ENCODE data around the gene C8B.

C8B gene

DNA sequence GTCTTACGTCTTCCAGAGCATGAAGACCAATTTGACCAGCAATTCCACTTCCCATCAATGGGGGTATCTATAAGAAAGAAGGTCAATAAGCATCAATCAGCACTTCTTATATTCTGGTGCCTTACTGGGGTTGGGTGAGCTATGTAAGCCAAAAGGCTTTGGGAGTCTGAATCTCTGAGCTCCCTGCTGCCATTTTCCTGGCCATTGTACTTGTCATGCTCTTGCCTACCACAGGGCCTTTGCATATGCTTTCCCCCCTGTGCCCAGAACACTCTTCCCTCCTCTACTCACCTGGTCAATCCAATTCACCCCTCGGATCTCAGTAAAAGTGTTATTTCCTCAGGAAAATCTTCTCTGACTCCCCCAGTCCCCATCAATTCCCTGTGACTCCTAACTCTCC, 36.3 kb downstream of the C8B start:
- DNase-seq: no peak

DNA sequence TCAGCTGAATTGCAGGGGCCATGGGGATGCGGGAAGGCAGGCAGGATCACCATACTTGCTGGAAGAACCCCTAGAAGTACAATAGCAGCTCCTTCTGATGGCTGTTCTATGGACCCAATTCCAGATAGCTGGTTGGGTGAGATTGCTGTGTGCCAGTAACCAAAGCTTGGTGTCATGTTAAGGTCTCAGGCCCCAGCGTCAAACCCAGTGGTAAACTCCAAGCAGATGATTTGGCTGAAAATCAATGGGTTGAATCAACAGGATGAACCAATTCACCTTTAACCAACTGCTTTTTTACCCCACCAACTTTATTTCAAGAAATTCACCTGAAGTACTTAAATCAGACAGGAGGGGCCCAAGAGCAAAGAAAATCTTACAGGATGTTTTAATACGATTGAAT, 37.8 kb downstream of the C8B start:
- no peak for DNase-seq

DNA sequence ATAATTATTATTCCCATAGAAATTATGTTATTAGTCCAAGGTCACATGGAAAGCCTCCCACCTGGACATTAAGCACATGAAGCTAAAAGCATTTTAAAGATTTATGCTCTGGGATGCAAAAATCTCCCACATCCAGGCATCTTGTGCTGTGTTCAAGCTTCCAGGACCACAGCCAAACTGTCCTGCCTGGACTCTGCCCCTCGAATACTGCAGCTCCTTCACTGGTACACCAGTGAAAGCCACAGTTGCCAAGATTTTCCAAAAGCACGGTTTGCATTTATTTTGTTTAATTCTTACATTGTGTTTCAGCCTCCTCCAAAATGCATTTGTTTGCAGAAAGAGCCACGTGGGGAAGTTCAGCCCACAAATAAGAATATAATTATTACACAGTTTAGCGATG, 38.6 kb downstream of the C8B start:
- no peak for DNase-seq

- no peak for DNase-seq
These were observed 40.6 kb downstream of the C8B start for GRCh38 chr1:56925193-56925592.

GRCh38 chr1:56924116-56924515, 41.7 kb downstream of the C8B start:
- DNase-seq: no peak

DNA sequence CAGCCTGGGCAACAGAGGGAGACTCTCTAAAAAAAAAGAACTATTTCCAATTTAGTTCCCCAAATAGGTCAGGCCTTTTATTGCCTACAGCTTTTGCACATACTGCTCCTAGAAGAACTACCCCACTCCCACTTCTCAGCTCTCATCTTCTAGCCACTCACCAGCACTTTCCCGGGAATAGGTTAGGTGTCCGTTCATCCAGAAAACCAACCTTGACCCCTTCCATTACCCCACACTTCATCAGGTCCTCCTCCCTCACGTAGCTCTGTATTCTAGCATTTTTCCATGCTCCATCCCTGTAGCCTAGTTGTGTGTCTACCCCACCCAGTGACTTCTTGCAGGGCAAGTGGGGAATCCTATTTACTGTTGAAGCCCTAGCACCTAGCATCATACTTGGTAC, 42.6 kb downstream of the C8B start:
- DNase-seq: no peak

- DNase-seq: no peak
These were observed 43.3 kb downstream of the C8B start for GRCh38 chr1:56922507-56922906.

DNA sequence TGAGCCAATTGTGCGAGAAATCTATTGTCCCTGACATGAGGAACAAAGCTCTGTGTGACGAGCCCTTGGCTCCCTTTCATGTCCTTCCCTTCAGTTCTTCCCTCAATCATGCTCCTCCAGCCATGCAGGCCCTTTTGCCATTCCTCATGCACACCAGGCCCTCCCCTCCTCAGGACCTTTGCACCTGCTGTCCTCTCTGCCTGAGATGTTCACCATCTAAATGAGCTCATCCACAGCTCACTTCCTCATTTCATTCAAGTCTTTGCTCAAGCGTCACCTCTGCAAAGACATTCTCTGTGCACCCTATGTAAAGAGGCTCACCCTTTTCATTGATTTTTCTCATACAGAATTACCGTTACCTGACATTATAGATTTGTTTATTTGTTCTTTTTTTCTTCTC, 43.7 kb downstream of the C8B start:
- DNase-seq: no peak

- no peak for DNase-seq
These were observed 44.3 kb downstream of the C8B start for GRCh38 chr1:56921479-56921878.

- DNase-seq: no peak
These were observed 45.2 kb downstream of the C8B start for GRCh38 chr1:56920591-56921001.

DNA sequence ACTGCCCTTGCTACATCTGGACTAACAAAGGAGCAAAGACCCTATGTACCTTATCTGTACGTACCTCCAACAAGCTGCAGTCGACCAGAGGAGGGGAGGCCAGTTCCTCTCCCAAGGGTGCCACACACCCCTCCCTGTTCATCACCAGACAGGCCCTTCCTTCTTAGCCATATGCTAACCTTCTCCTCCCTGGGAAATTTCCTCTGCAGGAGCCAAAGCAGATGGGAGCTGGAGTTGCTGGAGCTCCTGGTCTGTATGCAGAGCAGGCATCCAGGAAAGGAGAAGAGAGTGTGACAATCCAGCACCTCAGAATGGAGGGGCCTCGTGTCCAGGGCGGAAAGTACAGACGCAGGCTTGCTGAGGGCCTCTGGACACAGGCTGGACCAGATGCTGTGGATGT, 48.5 kb downstream of the C8B start:
- no peak for DNase-seq

- DNase-seq: no peak
These were observed 49.2 kb downstream of the C8B start for GRCh38 chr1:56916630-56917029.

- DNase-seq: no peak
These were observed 49.9 kb downstream of the C8B start for GRCh38 chr1:56915960-56916359.

DNA sequence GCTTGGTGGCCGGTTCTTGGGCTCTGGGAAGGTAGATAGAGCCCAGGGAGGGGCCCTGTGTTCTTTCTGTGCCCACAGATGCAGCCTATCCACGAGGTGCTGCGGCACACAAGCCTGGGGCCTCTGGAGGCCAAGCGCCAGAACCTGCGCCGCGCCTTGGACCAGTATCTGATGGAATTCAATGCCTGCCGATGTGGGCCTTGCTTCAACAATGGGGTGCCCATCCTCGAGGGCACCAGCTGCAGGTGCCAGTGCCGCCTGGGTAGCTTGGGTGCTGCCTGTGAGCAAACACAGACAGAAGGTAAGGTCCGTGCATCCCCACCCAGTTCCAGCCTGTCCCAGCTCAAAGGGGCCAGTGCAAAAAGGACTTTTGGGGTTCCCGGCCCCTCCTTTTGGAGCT, 53.5 kb downstream of the C8B start:
- DNase-seq: no peak

DNA sequence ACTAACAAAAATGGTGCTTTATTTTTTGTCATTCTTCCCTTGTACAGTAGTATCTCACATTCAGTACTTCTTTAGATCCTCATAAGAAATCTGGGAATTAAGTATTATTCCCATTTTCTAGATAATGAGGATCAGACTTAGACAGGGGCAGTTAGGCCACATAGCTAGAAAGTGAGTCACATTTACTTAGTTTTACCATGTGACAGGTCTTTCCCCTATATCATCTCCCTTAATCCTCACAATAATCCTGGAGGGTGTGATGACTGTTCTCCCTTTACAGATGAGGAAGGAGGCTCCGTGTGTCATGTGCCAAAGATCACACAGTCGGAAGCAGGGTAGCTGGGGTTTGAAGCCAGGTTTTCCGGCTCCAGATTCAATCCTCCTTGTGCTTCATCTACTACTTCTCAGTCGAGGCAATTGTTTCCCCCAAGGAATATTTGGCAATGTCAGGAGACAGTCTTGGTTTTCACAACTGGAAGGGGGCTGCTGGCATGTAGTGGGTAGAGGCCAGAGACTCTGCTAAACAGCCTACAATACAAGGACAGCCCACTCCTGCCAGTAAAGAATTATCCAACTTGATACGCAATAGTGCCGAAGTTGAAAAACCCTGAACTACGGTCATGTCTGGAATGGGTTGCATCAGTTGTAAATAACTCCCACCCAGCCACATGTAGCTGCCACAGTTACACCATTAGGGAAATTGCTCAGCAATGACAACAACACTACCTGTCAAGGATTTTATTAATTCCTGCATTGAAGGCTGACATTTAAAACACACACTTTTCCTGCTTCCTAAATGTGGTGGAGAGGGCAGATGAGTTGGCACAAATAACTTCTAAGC, 54.5 kb downstream of the C8B start:
- no peak for DNase-seq

DNA sequence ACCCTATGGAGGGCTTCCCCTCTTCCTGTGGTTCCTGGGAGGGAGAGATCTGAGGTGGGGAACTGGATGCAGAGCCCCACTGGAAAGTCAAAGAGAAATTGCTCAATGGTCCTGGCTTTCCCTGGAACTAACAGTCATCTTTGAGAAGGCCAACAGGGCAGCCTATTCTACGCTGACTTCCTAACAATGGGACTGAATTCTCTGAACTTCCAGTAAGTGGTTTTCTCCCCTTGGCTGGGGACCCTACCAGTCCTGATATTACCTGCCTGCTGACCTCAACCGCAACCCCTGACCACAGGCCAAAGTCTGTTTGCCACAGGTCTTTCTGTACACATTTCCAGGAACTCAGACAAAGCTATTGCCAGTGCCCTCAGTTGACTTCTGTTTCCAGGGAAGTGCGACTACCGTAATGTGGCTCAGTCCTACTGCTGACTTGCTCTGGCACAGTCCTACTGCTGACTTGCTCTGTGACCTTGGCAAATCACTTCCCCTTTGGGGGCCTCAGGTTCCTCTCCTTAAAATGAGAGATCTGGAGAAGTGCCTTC, 55.3 kb downstream of the C8B start:
- DNase-seq: no peak

DNA sequence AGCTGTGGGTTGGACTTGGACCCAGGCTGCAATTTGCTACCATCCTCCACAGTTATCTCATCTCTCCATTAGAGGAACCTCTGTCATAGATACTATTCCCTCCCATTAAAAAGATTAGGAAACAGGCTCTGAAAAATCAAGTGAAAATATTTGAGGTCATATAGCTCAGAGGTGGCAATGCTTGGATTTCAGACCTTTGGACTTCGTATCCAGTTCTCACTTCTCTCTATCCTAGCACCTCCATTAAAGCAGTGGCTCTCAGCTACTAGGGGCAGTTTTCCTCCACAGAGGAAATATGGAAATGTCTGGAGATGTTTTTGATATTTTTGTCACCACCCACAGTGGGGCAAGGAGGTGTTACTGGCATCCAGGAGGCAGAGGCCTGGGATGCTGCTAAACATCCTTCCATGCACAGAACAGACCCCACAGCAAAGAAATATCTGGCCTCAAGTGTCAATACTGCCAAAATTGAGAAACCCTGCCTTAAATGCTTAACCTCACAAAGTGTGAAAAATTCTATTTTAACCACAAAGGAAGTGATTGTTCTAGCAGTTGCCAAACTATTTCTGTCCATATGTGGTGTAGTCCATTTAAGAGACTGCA, 57.1 kb downstream of the C8B start:
- DNase-seq: no peak

GRCh38 chr1:56905667-56906066, 60.1 kb downstream of the C8B start:
- DNase-seq: no peak

- DNase-seq: no peak
These were observed 61.0 kb downstream of the C8B start for GRCh38 chr1:56904663-56905397.

DNA sequence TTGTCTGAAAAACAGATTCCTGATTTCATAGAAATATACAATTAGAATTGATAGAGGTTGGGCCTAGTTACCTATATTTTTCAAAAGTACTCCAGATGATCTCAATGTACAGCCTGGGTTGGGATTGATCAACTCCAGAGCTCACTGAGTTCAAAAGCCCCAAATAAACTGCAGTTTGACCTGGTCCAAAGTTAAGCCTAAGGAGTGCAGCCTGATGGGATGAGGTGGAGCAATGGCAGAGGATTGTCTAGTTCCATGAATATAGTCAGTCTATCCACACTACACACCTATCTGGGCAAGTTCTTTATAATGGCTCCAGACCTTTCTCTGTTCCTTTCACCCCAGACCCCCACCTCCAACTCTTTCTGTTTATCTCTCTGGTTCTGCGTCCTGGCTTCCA, 62.0 kb downstream of the C8B start:
- no peak for DNase-seq

GRCh38 chr1:56901716-56902115, 64.1 kb downstream of the C8B start:
- DNase-seq: no peak

DNA sequence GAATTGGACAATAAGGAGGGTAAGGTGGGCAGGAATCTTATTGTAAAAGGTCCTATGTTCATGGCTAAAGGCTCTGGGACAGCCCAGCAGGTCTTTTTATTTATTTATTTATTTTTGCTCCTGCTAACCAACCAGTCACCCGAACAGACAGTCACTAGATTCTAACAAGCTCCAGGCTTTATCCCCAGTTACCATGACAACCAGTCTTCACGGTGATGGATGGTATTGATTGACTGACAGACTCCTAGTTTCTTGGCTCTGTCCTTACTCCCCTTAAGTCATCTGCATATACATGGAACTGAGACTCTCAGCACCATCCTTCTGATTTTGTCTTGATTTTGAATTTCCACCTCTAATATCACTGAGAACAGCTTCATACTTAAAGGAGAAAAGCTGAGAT, 66.9 kb downstream of the C8B start:
- DNase-seq: no peak

DNA sequence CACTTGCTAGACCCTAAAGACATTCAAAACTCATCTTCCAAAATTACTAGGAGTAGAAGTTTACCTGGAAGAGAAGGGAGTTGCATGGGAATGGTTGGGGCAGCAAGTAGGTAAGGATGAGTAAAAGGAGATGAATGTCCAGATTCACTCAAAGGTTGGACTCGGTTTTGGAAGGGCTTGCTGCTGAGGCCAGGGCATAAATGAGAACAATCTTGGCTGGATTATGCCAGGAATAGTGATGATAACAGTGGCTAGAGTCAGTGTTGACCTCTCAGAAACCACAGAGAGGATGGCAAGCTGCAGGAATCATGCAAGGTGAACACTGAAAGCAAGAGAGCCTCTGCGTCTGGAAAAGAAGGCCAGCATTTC, 67.8 kb downstream of the C8B start:
- DNase-seq: no peak
